HG02588 (cell line): ENCODE results near the gene NSMCE3.

Experiments used
- ATAC-seq: cut with Tn5 transposase; IDR thresholded peaks from one replicate; pipeline ENCODE4 v1.9.1; 2021; ENCODE audit warnings: mild to moderate bottlenecking, moderate library complexity; ENCODE audit not compliant: unreplicated experiment

The NSMCE3 gene

DNA sequence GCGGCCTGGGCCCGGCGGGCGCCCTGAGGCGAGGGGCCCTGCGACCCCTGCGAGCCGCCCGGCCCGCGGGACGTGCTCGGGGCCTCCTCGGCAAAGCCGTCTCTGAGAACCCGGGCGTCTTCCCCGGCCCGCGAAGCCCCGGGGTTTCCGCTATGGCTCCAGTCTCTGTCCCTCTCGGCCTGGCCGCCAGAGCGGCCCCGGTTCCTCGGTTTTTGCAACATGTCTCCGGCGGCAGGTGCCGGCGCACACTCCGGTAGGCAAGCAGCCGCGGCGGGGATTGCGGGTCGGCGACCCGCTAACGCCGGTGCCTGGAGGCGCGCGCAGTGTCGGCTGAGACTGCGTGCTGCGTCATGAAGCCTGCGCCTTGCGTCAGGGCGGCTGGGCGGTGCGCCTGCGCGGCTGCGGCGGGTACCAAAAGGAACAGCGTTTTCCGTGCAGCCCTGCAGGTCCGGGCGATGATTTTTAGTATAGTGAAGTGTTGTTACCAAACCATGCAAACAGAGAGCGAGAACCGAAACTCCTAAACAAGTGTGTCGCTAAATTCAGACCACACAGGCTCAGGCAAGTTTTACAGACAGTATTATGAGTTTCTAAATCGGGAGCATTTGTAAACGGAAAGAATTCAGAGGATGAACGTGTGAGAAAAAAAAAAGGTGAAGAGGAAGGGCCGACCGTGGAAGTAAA lies at the start of gene NSMCE3:
Gene NSMCE3, minus strand, starts transcription at position 338 of the 684 bp plus-strand sequence. Its CDS starts 117 bp downstream, at position 221.
- ATAC-seq: peak; percentile 90

DNA sequence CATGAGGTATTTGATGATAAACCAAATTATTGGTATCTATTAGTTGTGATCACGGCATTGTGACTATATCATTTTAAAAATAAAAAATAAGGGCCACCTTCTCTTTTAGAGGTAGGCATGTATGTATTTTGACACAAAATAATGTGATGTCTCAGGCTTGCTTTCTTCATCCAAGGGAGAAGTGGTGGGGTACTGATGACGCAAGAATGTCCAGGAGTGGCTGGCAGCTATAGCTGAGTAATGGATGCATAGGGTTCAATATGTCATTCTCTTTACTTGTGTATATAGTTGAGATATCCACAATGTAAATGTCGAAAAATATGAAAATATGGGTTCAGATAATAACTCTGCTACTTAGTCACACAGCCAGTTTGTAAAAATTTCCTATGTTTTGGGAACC lies 46.8 kb upstream of the NSMCE3 start:
- no peak for ATAC-seq

DNA sequence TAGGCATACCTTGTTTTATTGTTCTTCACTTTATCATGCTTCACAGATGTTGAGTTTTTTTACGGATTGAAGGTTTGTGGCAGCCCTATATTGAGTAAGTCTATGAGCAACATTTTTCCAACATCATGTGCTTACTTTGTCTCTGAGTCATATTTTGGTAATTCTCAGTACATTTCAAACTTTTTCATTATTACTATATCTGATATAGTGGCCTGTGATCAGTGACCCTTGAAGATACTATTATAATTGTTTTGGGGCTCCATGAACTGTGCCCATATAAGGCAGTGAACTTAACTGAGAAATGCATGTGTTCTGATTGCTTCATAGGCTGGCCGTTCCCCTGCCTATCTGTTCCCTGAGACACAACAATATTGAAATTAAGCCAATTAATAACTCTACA lies 42.8 kb upstream of the NSMCE3 start:
- no peak for ATAC-seq

GRCh38 chr15:29311696-29312095 lies 42.1 kb upstream of the NSMCE3 start:
- ATAC-seq: no peak

DNA sequence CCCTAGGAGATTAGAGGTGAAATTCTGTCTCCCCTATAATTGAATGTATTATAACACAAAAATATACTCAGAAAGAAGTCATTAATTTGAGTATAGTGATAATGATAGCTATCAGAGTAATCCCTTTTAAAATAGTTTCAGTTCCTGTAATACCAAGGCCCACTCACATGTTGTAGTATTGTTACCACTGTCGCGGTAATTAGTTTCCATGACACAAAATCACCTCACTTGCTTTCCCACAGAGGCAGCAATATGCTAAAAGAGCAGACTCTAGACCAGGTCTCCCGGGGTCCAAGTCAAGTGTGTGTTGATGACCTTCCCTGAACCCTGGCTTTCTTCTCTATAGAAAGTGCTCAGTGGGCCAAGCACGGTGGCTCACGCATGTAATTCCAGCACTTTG lies 39.5 kb upstream of the NSMCE3 start:
- no peak for ATAC-seq

GRCh38 chr15:29308299-29308698 lies 38.7 kb upstream of the NSMCE3 start:
- ATAC-seq: no peak

DNA sequence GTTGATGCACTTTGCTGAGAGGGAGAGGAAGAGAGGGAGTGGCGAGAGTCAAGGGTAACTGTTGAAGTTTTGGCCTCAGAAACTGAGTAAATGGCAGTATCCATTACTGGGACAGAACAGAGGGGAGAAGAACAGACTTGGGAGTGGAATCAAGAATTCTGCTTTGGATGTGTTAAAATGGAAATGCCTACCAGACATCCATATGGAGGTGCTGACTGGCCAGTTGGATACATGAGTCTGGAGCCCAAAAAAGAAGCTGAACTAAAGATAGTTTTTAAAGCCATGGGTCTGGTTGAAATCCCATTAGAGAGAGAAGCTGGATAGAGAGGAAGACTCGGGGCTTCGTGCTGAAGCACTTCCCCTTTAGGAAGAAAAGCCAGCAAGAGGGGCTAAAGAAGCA lies 35.9 kb upstream of the NSMCE3 start:
- ATAC-seq: no peak

GRCh38 chr15:29302871-29303270 lies 33.2 kb upstream of the NSMCE3 start:
- ATAC-seq: no peak

GRCh38 chr15:29299784-29300183 lies 30.2 kb upstream of the NSMCE3 start:
- no peak for ATAC-seq

GRCh38 chr15:29299331-29299730 lies 29.7 kb upstream of the NSMCE3 start:
- ATAC-seq: no peak

- no peak for ATAC-seq
Observed at GRCh38 chr15:29294732-29295325, 25.2 kb upstream of the NSMCE3 start.

GRCh38 chr15:29291067-29291845 lies 21.6 kb upstream of the NSMCE3 start:
- no peak for ATAC-seq

GRCh38 chr15:29289173-29289572 lies 19.6 kb upstream of the NSMCE3 start:
- ATAC-seq: no peak

- no peak for ATAC-seq
Observed at GRCh38 chr15:29285386-29285785, 15.8 kb upstream of the NSMCE3 start.

DNA sequence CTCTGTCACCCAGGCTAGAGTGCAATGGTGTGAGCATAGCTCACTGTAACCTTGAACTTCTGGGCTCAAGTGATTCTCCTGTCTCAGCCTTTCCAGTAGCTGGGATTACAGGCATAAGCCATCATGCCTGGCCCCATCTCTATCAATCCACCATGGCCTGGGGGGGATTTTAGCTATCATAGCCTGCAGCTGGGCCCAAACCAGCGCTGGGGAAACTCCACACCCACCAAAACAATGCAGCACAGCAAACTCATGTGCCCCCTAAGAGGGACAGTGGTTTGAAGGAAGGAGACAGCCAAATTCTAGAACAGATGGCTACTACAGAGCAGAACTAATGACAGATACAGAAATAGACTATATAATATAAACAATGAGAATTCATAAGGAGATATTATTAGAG lies 13.8 kb upstream of the NSMCE3 start:
- ATAC-seq: no peak

DNA sequence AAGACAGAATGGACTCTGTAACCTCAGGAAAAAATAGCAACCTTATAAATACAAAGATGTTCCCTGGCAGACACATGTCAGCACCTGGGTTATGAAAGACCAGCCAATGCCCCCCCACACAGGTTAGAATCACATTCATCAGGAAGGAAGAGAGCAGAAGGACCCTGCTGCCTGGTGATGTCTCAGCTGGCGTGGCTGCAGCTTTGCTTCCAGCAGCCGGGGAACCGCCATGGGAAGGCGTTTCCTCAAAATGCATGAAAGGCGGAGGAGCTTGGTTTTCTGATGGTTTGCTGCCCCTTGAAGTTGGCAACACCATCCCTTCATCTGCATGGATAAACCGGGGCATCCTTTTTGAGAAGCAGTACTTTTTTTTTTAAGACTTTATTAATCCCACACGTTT lies 10.9 kb upstream of the NSMCE3 start:
- ATAC-seq: no peak

- ATAC-seq: no peak
Observed at GRCh38 chr15:29278436-29279105, 8.9 kb upstream of the NSMCE3 start.

GRCh38 chr15:29276366-29276765 lies 6.7 kb upstream of the NSMCE3 start:
- ATAC-seq: no peak

- ATAC-seq: no peak
Observed at GRCh38 chr15:29275855-29276254, 6.2 kb upstream of the NSMCE3 start.

DNA sequence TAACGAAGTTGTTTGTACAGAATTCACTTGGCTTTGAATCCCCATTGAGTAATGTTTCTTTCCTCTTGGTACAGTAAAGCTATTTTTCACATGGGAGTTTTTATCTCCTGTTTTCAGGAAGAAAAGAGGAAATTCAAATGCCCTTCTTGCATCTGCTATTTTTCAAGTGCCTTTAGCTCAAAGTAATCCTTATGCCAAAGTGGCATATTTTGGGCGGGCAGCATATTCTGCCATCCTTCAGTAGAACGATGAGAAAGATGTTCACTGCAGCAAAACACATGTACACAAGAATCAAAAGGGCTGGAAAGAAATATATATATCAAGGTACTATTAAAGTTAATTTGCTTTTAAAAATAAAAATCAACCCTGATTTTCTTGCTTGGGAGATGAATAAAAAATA lies 5.3 kb upstream of the NSMCE3 start:
- no peak for ATAC-seq

GRCh38 chr15:29272219-29272618 lies 2.6 kb upstream of the NSMCE3 start:
- ATAC-seq: no peak

DNA sequence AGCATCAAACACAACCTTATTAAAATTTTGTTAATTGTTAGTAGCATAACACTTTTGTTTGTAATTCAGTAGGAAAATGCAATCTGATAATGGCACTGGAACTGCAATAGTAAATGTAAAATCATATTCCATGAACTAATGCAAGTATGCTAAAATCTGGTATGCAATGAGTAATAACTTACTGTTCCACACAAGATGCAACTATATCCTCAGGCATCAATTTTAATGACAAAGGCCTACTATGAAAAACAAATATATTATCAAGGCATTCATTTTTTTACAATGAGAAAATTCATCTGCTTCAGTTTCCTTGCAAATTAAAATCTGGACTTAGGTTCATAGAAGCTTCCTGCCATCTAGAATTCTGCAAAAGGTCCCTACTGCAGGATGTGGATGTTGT lies 1.4 kb upstream of the NSMCE3 start:
- ATAC-seq: no peak
